HT-29 (cell line): Measurements from ENCODE around the gene CLN3. TPM values are rescaled to one million over a fixed set of nuclear protein-coding genes. Genes with fewer than 3 reads are reported as not detected.
A peak's percentile ranks its signal among the peaks of the same experiment; 100 is the strongest.
"Not testable (repeated sequence)": the region's sequence is repeated elsewhere in the genome, so short reads cannot be mapped to it uniquely, and the experiment has no call there.

Source experiments
- DNase-seq: peaks from one replicate; pipeline ENCODE4 v3.0.0-alpha.2; 2015; ENCODE audit warnings: low spot score
- total RNA-seq: library from RNA; depleted of rRNA; stranded (reverse); fragments of >200 nt; shearing (Covaris generic); gene quantifications from 2 replicates; pipeline ENCODE4 v1.2.3, GENCODE V29; 2014; rRNA removed

Gene CLN3
- 28.0 and 37.8 TPM in 2 replicates for total RNA-seq

GRCh38 chr16:28491970-28492474, at the start of gene CLN3:
Gene CLN3, minus strand, starts transcription at chr16:28492074. Its CDS starts 315 bp downstream, at chr16:28491759.
- DNase-seq: peak; percentile 93

GRCh38 chr16:28540346-28540745, 48.5 kb upstream of the CLN3 start:
- no peak for DNase-seq

- DNase-seq: no peak
These were observed 47.1 kb upstream of the CLN3 start, which contains the start of gene NUPR1 for GRCh38 chr16:28538733-28539596. Gene NUPR1, minus strand, starts transcription at chr16:28538974. Its CDS starts 67 bp downstream, at chr16:28538907.

GRCh38 chr16:28537964-28538732, 46.3 kb upstream of the CLN3 start:
- no peak for DNase-seq

GRCh38 chr16:28537076-28537475, 45.2 kb upstream of the CLN3 start:
- DNase-seq: no peak

GRCh38 chr16:28534542-28535373, 42.9 kb upstream of the CLN3 start:
- DNase-seq: no peak

GRCh38 chr16:28532940-28533647, 41.2 kb upstream of the CLN3 start:
- no peak for DNase-seq

- DNase-seq: peak; percentile 31
These were observed 40.2 kb upstream of the CLN3 start for GRCh38 chr16:28531777-28532744.

- DNase-seq: no peak
These were observed 37.2 kb upstream of the CLN3 start for GRCh38 chr16:28529124-28529523.

GRCh38 chr16:28528463-28528867, 36.6 kb upstream of the CLN3 start:
- no peak for DNase-seq

GRCh38 chr16:28527985-28528384, 36.1 kb upstream of the CLN3 start:
- no peak for DNase-seq

- not testable (repeated sequence) for DNase-seq
These were observed 35.4 kb upstream of the CLN3 start for GRCh38 chr16:28527100-28527785.

GRCh38 chr16:28526201-28527099, 34.6 kb upstream of the CLN3 start:
- DNase-seq: no peak

GRCh38 chr16:28524681-28525171, 32.9 kb upstream of the CLN3 start:
- DNase-seq: no peak

GRCh38 chr16:28522792-28523191, 30.9 kb upstream of the CLN3 start:
- no peak for DNase-seq

- no peak for DNase-seq
These were observed 29.6 kb upstream of the CLN3 start for GRCh38 chr16:28521436-28521835.

GRCh38 chr16:28520672-28521071, 28.8 kb upstream of the CLN3 start:
- no peak for DNase-seq

- DNase-seq: no peak
These were observed 22.4 kb upstream of the CLN3 start for GRCh38 chr16:28514246-28514645.
